Activated CD8-positive, alpha-beta memory T cell treated with anti-CD3 and anti-CD28 coated beads for 4 hours (primary cell): ENCODE data around the gene DNAJB5.
"Not testable (repeated sequence)": the region's sequence is repeated elsewhere in the genome, so short reads cannot be mapped to it uniquely, and the experiment has no call there.

Experiments used
- DNase-seq, 2 donors: peaks; one replicate each; pipeline ENCODE4 v3.0.0-alpha.2; 2020; ENCODE audit warnings: low read depth in 2 of 2

The DNAJB5 gene

DNA sequence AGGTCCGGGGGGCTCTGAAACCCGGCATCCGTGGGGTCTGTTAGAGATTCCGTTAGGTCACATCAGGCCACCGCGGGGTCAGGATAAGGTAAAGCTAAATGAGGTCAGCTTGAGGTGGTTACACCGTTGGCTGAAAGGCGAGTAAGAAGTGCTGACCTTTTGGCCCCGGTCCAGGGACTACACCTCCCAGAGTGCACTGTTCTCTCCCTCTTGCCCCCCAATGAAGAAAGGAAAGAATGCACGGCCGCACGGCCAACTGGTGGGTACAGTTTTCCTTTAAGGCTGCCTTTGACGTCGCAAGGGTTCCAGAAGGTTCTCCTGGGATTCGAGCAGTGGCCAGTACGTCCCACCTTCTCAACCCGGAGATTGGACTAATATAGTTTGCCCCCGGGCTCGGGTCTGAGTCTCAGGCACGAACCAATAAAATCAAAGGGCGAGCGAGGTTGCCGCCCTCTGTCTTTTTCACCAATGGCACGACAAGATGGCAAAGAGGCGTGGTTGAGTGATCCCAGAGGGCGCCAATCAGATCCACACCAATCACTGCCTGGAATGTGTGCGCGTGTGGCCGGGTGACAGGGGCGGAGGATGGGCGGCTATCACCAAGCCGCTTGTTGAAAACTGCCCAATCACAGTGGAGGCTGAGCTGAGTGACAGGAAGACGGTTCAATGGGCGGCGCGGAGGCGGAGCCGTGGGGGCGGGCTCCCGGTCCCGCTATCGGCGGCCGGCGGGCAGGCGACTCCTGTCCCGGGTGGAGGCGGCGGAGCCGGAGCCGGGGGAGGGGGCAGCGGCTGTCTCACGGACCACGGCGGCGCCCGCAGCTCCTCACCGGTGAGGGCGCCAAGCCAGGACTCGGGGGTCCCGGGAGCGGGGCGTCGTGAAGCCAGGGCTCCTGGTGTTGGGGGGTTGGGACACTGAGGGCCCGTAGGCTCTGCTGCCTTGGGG lies at the start of gene DNAJB5:
Gene DNAJB5 (plus strand): TSS at position 743 of the 943 bp plus-strand sequence. CDS start 886 bp downstream, outside the sequence.
- peak; percentile 90 to 95 for DNase-seq

GRCh38 chr9:34939989-34940388 lies 49.6 kb upstream of the DNAJB5 start:
- DNase-seq: not testable (repeated sequence)

DNA sequence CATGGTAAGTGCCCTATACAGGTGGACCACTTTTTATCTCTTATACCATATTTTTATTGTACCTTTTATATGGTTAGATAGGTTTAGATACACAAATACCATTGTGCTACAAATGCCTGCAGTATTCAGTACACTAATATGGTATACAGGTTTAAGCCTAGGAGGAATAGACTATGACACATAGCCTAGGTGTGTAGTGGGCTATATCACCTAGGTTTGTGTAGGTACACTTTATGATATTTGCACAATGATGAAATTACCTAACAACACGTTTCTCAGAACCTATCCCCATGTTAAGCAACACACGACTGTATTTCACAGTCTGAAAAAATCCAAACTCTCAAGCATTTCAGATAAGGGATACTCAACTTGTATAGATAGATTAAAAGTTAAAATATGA lies 41.1 kb upstream of the DNAJB5 start:
- no peak for DNase-seq

- DNase-seq: no peak
These were observed 35.3 kb upstream of the DNAJB5 start for GRCh38 chr9:34954225-34954624.

DNA sequence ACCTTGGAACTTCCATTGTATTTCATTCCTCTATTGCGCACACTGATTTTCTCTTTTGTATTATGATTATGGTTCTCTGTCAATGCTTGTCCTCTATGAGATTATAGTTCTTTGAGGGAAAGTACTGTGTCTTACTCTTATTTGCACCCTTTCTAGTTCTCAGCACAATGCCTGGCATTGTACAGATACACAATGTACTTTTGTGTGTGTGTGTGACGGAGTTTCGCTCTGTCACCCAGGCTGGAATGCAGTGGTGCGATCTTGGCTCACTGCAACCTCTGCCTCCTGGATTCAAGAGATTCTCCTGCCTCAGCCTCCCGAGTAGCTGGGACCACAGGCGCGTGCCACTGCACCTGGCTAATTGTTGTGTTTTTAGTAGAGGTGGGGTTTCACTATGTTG lies 33.5 kb upstream of the DNAJB5 start:
- DNase-seq: not testable (repeated sequence)

DNA sequence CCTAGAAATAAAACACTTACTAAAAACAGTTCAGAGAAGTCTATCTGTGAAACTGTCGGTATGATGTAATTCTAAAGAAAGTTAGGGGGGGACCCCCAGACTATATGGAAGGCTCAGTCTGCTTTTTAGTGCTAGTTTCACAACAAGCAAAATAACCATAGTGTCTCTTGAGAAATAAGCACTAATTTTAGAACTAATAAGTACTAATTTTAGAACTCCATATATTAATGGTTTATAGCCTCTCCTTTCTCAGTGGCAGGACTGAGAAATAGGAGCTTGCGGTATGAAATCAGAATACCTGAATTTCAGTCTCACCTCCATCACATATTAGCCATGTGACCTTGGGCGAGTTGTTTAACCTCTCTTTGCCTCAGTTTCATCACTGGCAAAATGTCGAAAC lies 32.9 kb upstream of the DNAJB5 start:
- no peak for DNase-seq

- peak in 1 of 2 donors; percentile 14 for DNase-seq
These were observed 31.8 kb upstream of the DNAJB5 start, which contains the start of gene PHF24 for GRCh38 chr9:34957492-34958410. Gene PHF24, plus strand, starts transcription at chr9:34958285. Its CDS starts 13,014 bp downstream, at chr9:34971299.

GRCh38 chr9:34958411-34958982 lies 31.0 kb upstream of the DNAJB5 start:
- no peak for DNase-seq

GRCh38 chr9:34959461-34959860 lies 30.1 kb upstream of the DNAJB5 start:
- DNase-seq: no peak

DNA sequence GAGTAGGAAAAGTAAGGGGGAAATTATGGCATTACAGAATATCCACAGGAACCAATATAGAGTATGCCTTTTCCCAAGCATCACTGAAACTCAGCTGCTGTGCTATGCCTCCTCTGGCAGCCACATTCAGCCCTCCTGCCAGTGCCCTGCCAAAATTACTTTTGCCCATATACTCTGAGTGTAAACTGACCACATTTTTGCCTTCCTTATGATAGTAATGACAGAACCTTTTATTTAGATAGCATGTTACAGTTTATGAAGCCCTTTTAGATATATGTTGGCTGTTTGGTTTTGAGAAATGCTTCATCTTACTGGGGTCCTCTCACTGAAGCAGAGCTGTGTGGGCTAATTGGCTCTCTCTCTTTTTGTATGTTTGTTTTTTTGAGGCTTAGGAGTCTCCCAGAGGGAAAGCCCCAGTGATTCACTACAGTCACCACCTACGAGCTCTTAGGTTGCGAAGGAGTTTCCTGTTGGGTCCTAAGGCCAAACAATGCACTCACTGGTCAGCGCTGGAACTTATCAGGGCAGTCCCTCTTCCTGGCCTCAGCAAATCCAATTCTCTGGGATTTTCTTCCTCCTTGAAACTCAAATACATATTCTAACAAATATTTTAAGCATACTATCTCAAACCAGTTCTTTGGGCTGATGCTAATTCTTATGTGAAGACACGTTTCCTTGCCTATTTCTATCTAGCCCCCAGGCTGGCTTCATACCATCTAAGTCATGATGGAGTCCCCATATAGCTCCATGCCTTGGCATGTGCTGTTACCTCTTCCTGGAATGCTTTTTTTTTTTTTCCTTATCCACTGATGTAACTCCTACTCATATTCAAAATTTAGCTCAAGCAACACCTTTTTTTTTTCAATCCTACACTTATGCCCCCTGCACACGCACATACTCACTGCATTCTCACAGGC lies 27.7 kb upstream of the DNAJB5 start:
- DNase-seq: no peak

DNA sequence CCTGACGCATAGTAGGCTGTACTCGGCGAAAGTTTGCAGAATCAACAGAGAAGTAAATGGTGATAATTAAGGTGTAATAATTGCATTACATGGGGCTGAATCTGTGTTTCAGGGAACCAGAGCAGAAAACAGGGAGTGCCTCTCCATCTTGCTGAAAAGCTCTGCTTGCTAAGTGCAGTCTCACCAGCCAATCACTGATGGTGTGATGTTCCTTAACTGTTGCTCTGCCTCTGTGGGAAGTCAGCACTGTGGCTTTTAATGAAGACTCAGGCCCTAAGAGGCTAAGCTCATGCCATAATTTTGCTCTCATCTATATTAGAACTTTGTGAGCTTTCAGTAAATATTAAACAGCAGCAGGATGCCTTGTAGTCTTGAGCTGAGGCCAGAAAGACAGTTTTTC lies 27.0 kb upstream of the DNAJB5 start:
- no peak for DNase-seq

DNA sequence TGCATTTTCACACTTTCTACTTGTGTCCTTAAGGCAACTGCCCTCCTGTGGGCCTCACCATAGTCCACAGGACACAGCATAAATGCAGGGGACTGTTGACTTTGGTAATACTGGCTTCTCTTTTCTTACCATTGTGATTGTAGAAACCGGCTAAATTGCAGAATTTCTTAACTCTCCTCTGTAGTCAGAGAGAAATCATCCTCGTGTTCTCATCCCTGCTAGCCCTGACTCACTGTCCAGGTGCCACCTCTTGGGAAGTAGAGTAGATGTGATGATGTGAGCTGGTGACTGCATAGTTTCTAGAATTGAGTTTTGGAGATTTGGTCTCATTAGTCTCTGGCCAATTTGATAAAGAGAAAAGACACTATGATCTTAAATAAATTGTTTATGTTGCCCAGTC lies 26.0 kb upstream of the DNAJB5 start:
- DNase-seq: no peak

DNA sequence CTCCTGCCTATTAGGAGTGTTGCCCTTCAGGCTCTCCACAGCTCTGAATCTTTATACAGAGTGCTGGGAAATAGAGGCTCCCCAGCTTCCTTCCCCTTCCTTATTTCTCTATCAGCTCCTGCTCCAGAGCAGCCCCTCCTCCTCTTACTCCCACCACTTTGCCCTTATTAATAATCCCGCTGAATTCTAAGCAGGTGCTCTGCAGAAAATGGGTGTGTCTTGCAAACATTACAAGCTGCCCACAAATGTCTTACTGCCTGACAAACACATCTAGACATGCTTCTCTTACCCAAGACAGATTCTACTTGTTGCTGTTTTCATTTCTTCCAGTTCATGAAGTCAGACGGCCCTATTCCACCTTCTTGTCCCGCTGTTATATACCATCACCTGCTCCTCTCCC lies 25.1 kb upstream of the DNAJB5 start:
- no peak for DNase-seq

DNA sequence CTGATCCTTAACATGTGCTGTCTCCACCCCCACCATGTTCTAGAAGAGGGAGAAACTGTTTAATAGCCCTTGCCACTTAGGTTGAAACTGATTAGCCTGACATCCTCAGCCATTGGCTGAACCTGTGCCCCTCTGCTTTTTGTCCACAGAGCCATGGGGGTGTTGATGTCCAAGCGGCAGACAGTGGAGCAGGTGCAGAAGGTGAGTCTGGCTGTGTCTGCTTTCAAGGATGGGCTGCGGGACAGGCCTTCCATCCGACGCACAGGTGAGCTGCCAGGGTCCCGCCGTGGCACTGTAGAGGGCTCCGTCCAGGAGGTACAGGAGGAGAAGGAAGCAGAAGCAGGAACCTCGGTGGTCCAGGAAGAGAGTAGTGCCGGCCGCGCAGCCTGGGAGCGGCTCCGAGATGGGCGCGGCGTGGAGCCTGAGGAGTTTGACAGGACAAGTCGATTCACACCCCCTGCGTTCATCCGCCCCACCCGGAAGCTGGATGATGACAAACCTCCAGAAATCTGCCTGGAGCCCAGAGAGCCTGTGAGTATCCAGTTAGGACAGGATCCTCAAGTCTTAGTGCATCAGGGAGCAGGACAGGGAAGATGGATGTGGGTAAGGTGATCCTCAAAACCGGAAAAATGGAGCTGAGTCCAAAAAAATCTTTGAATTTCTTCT lies 18.3 kb upstream of the DNAJB5 start:
- DNase-seq: no peak

DNA sequence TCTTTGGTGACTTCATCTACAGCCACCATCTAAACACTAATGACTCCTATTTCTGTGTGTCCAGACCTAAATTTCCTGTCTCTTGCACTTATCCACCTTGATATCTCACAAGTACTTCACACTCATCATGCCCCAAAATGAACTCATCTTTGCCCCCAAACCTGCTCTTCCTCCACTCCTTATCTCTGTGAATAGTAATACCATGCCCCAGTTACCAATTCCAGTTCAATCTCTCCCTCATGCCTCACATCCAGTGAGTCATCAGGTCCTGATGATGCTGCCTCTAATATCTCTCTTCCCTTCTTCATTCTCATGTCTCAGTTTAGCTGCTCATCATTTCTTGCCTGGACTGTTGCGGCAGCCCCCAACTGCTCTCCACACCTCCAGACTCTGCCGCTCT lies 14.9 kb upstream of the DNAJB5 start:
- DNase-seq: no peak

DNA sequence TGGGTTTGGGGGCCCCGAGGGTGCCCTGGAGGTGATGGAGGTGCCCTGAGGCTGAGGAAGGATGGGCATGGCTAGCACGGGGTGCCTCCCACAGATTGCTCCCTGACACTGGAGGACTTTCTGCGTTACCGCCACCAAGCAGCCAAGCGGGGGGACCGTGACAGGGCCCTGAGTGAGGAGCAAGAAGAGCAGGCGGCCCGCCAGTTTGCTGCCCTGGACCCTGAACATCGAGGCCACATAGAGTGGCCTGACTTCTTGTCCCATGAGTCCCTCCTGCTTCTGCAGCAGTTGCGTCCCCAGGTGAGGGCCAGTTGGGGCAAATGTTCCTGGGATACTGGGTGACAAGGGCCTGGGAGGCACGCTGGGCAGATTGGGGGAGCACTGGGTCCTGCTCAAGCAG lies 13.1 kb upstream of the DNAJB5 start:
- no peak for DNase-seq

DNA sequence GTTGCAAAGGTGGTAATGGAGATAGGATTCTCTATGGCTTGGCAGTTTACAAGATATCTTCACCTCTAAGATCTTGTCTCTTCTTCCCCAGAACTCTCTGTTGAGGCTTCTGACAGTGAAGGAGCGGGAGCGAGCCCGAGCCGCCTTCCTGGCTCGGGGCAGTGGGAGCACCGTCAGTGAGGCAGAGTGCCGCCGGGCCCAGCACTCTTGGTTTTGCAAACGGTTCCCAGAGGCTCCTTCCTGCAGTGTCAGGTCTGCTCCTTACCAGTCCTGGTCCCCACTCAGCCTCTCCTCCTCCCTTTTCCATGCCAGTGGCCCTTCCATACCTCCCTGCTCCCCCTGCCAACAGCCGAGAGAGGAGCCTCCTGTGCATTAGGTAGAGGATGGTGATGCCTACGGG lies 12.6 kb upstream of the DNAJB5 start:
- DNase-seq: no peak

DNA sequence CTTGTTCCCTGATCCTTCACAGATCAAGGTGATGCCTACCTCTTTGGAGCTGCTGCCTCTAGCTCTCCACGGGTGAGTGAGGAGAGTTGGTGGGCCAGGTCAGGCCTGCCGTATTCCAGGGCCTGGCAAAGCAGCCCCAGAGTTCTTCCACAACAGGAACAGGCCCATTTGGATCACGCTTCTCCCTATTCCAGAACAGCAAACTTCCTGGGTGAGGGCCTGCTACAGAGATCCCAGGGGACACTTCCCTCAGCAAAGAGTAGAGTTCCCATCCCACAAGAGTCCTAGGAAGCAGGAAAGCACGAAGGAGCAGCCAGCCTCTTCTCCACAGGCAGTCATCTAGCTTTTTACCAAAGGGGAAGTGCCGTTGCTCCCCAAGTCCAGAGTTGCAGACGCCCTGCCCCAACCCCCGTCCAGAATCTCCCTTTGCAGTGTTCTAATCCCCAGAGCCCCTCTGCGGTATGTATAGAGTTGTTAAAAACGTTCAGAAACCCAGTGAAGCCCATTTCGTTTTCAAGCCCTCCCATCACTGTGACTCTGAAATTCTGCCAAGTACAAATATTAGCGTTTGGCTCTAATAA lies 9.3 kb upstream of the DNAJB5 start:
- no peak for DNase-seq

GRCh38 chr9:34982361-34982760 lies 7.2 kb upstream of the DNAJB5 start:
- no peak for DNase-seq

DNA sequence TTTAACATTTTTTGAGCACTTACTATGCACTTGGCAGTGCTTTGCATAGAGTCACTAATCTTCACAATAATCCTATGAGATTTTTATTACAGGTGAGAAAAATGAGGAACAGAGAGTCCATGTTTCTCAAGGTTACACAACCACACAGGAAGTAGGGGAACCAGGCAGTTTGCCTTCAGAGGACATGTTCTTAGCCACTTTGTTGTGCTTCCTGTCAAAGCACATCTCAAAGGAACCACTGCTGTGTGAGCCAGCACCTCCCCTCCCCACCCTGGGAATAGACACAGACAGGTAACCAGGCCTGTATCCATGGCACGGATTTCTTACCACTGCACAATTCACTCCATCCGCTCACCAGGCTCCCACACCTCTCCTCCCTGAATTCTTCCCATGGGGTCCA lies 6.3 kb upstream of the DNAJB5 start:
- no peak for DNase-seq
